ENCODE data around the gene CYTIP.
"Not testable (repeated sequence)": the region's sequence is repeated elsewhere in the genome, so short reads cannot be mapped to it uniquely, and the experiment has no call there.

Gene CYTIP

GRCh38 chr2:157368508-157368907, 75.4 kb downstream of the CYTIP start:
- DNase-seq (ENCODE audit: low spot score), result not testable (repeated sequence)

GRCh38 chr2:157367704-157368103, 76.2 kb downstream of the CYTIP start:
- no peak for DNase-seq (ENCODE audit: low spot score)
